Immature natural killer cell (primary cell): ENCODE measurements around the gene REXO4. TPM values are rescaled to one million over a fixed set of nuclear protein-coding genes. Genes with fewer than 3 reads are reported as not detected.

Experiments
- DNase-seq, 3 donors: peaks; one replicate each; pipeline ENCODE4 v3.0.0; 2022; ENCODE audit warnings: mixed read lengths in 1 of 3
- H3K27ac Mint-ChIP-seq, 6 donors: one replicate each; pipeline ENCODE4 v1.8.0; 2020; ENCODE audit warnings: mixed read lengths in 6 of 6, mild to moderate bottlenecking in 5 of 6, inconsistent platforms in 4 of 6, moderate library complexity in 3 of 6
- H3K27me3 Mint-ChIP-seq, 3 donors: one replicate each; pipeline ENCODE4 v1.8.0; 2020 to 2021; ENCODE audit warnings: low read depth in 3 of 3, mild to moderate bottlenecking in 3 of 3, mixed read lengths in 3 of 3, moderate library complexity in 3 of 3, inconsistent platforms in 1 of 3
- H3K36me3 Mint-ChIP-seq, 3 donors: one replicate each; pipeline ENCODE4 v1.8.0; 2020; ENCODE audit warnings: mixed read lengths in 3 of 3, inconsistent platforms in 2 of 3, mild to moderate bottlenecking in 2 of 3
- H3K4me1 Mint-ChIP-seq, 2 donors: one replicate each; pipeline ENCODE4 v1.8.0; 2020; ENCODE audit warnings: inconsistent platforms in 2 of 2, mild to moderate bottlenecking in 2 of 2, mixed read lengths in 2 of 2, moderate library complexity in 1 of 2
- H3K4me3 Mint-ChIP-seq, 5 donors: one replicate each; pipeline ENCODE4 v1.8.0; 2020; ENCODE audit warnings: mild to moderate bottlenecking in 5 of 5, mixed read lengths in 5 of 5, inconsistent platforms in 3 of 5, moderate library complexity in 3 of 5
- H3K9me3 Mint-ChIP-seq, 6 donors: one replicate each; pipeline ENCODE4 v1.8.0; 2020; ENCODE audit warnings: mild to moderate bottlenecking in 6 of 6, mixed read lengths in 6 of 6, inconsistent platforms in 4 of 6, moderate library complexity in 3 of 6
- polyA plus RNA-seq, 3 donors: library from polyadenylated mRNA; unstranded; fragments of 300-500 nt; fragmentation: Illumina TruSeq; gene quantifications; one replicate each; pipeline ENCODE4 v1.2.3, GENCODE V29; 2021

Gene REXO4
- polyA plus RNA-seq, 3 donors from 2014 or later: 6.9 to 27.4 (median 11.5) TPM

GRCh38 chr9:133370685-133371084 lies 47.1 kb downstream of the REXO4 start:
- Mint-ChIP-seq H3K4me1 (peaks cover 79 to 82% of the 10 kb centered on the region in 2 donors), H3K9me3 (no peaks in the 10 kb centered on the region), H3K27ac (peak overlapping the region; percentile 89 to 98 (median 95)), H3K36me3 (peaks cover 4 to 8% (median 6%) of the 10 kb centered on the region in 3 donors), H3K4me3 (peak overlapping the region; percentile 72 to 82 (median 72)), H3K27me3 (peaks cover 0 to 16% (median 10%) of the 10 kb centered on the region in 3 donors)
- peak; percentile 42 to 50 (median 49) for DNase-seq

- peaks cover 76 to 80% of the 10 kb centered on the region in 2 donors for H3K4me1 Mint-ChIP-seq
- peaks cover 0 to 13% (median 8%) of the 10 kb centered on the region in 3 donors for H3K27me3 Mint-ChIP-seq
- peak overlapping the region; percentile 89 to 98 (median 95) for H3K27ac Mint-ChIP-seq
- no peak for DNase-seq
- peaks cover 4 to 9% (median 8%) of the 10 kb centered on the region in 3 donors for H3K36me3 Mint-ChIP-seq
- H3K9me3 Mint-ChIP-seq: no peaks in the 10 kb centered on the region
- peak overlapping the region; percentile 72 to 82 (median 72) for H3K4me3 Mint-ChIP-seq
Measured at GRCh38 chr9:133369933-133370332, 47.9 kb downstream of the REXO4 start.

DNA sequence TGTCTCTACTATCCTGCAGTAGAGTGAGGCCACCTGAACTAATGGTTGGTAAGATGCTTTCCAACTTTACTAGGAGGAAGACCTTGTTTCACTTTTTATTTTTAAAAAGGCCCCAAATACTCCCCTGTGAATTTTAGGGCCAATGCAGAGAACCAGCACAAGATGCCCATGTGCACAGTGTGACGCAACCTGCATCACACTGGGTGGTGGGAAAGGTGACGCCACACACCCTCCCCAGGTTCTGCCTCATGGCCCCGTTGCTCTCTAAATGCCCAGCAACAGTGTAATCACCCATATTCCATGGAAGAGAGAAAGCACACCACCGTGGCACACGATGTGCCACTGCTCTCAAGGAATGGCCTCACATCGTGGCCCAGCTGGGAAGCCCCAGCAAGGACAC lies 48.4 kb downstream of the REXO4 start:
- Mint-ChIP-seq H3K36me3 (peaks cover 4 to 9% (median 8%) of the 10 kb centered on the region in 3 donors), H3K4me1 (peaks cover 71 to 75% of the 10 kb centered on the region in 2 donors), H3K4me3 (peak overlapping the region in 4 of 5 donors; percentile 40 to 82 (median 57)), H3K27me3 (peaks cover 0 to 8% (median 3%) of the 10 kb centered on the region in 3 donors), H3K27ac (peak overlapping the region; percentile 89 to 98 (median 95)), H3K9me3 (no peaks in the 10 kb centered on the region)
- no peak for DNase-seq

DNA sequence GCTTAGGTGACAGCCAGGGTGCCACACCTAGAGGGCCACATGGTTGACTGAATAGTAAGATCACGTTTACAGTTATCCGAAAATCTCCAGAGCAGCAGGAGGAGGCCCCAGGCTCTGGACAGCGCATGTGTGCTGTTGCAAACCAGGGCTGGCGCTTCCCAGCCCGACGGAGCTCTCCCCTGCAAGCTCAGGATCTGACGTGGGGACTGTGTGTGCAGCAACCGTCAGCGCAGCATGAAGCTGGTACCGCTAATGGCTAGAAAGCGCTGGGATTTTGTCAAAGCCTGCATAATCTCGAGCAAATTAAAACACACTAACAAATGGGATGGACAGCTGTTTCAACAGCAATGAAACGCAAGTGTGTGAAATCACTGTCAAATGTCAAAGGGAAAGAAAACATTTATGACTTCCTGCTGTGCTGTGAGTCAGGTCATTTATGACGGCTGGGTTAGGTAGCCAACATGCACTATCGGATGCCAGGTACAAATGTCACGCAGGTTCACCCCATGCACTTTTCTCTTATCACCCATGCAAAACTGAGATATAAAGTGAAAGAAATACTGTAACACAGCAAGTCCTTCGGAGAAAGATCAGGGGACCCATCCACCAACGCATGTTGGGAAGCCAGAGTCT lies 49.4 kb downstream of the REXO4 start:
- H3K4me1 Mint-ChIP-seq: peaks cover 69 to 72% of the 10 kb centered on the region in 2 donors
- peak overlapping the region; percentile 77 to 98 (median 93) for H3K27ac Mint-ChIP-seq
- peaks cover 8 to 13% (median 12%) of the 10 kb centered on the region in 3 donors for H3K36me3 Mint-ChIP-seq
- H3K27me3 Mint-ChIP-seq: peaks cover 0 to 10% (median 4%) of the 10 kb centered on the region in 3 donors
- DNase-seq: no peak
- H3K9me3 Mint-ChIP-seq: no peaks in the 10 kb centered on the region
- H3K4me3 Mint-ChIP-seq: peak overlapping the region in 3 of 5 donors; percentile 13 to 82 (median 43)

GRCh38 chr9:133367778-133368177 lies 50.0 kb downstream of the REXO4 start:
- H3K27ac Mint-ChIP-seq: peak overlapping the region in 1 of 6 donors; percentile 18
- H3K4me3 Mint-ChIP-seq: no peak overlapping the region
- H3K9me3 Mint-ChIP-seq: no peaks in the 10 kb centered on the region
- no peak for DNase-seq
- peaks cover 10 to 19% (median 15%) of the 10 kb centered on the region in 3 donors for H3K36me3 Mint-ChIP-seq
- H3K27me3 Mint-ChIP-seq: peaks cover under 1 to 10% (median 5%) of the 10 kb centered on the region in 3 donors
- peaks cover 64 to 69% of the 10 kb centered on the region in 2 donors for H3K4me1 Mint-ChIP-seq

DNA sequence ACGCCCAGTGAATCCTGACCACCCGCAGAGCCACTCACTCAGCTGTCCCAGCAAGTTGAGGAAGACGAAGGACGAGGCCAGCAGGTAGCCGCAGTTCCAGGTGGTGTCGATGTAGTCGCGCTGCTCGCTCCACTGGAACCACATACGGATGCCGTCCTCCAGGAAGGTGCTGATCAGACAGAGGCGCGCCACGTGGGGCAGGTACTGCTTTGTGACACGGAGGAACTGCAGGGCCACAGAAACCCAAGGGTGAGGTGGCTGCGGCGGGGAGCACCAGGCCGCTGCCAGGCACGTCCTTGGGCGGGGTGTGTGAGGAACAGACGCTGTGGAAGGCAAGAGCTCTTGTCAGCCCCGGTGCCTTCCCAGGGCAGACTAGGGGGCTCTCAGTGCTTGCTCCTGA lies 50.6 kb downstream of the REXO4 start:
- H3K27me3 Mint-ChIP-seq: peaks cover 2 to 10% (median 5%) of the 10 kb centered on the region in 3 donors
- peaks cover 59 to 63% of the 10 kb centered on the region in 2 donors for H3K4me1 Mint-ChIP-seq
- DNase-seq: no peak
- no peak overlapping the region for H3K4me3 Mint-ChIP-seq
- peaks cover 10 to 21% (median 18%) of the 10 kb centered on the region in 3 donors for H3K36me3 Mint-ChIP-seq
- H3K9me3 Mint-ChIP-seq: no peaks in the 10 kb centered on the region
- H3K27ac Mint-ChIP-seq: no peak overlapping the region

DNA sequence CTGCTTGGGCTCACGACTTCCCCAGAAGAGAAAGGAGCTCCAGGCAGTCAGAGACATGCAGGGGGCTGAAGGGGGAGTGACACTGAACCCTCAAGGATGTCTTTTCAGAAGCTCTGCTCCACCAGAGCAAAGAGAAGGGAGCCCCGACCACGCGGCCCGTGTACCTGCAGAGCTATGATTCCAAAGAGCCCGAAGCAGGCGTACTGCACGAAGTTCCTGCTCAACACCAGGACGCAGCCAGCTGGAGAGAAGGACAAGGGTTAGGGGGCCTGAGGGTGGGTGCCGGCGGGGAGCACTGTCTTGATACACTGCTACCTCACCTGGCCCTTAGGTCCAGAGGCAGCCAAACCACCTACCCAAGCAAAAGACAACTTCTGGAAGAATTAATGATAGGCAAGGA lies 51.4 kb downstream of the REXO4 start:
- peaks cover 13 to 29% (median 22%) of the 10 kb centered on the region in 3 donors for H3K36me3 Mint-ChIP-seq
- no peaks in the 10 kb centered on the region for H3K9me3 Mint-ChIP-seq
- H3K27ac Mint-ChIP-seq: no peak overlapping the region

DNA sequence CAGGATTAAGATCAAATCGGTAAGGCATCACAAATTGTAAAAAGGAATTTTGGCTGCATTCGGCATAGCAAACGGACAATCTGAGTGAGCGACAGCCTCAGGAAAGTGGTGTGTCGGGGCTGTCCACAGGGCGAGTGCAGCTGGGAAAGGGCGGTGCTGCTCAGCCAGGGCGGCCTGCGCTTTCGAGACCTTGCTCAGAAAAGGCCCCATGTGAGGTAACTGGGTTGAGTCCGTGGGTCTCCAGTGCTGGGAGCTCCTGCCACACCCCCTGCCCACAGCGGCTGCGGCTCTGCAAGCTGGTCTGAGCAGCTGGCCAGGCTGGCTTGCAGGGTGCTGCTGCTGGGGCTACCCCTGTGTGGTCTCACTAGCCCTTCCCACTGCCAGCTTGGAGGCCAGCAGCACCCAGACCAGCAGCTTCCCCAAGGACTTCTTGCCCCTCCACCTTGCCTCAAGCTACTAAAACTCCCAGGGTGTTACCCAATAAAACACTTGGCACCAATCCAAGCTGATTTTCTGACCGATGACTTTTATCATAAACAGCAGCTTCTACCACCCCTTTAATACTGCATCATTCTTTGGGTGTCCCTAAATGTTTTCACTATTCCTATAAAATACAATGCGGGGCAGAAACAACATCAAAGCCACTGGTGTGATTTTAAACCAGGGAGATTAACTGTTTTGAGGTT lies 55.3 kb downstream of the REXO4 start:
- no peaks in the 10 kb centered on the region for H3K9me3 Mint-ChIP-seq
- peak overlapping the region in 2 of 6 donors; percentile 34 to 66 for H3K27ac Mint-ChIP-seq
- H3K36me3 Mint-ChIP-seq: peaks cover 9 to 35% (median 18%) of the 10 kb centered on the region in 3 donors
- peaks cover 4 to 16% (median 6%) of the 10 kb centered on the region in 3 donors for H3K27me3 Mint-ChIP-seq
- no peak overlapping the region for H3K4me3 Mint-ChIP-seq
- DNase-seq: no peak
- H3K4me1 Mint-ChIP-seq: peaks cover 32 to 35% of the 10 kb centered on the region in 2 donors

More for the DNA sequence above, 51.4 kb downstream of the REXO4 start:
- H3K4me3 Mint-ChIP-seq: no peak overlapping the region
- peaks cover 2 to 16% (median 5%) of the 10 kb centered on the region in 3 donors for H3K27me3 Mint-ChIP-seq
- H3K4me1 Mint-ChIP-seq: peaks cover 51 to 56% of the 10 kb centered on the region in 2 donors
- DNase-seq: no peak

- H3K4me3 Mint-ChIP-seq: no peak overlapping the region
- no peaks in the 10 kb centered on the region for H3K9me3 Mint-ChIP-seq
- DNase-seq: no peak
- peaks cover 4 to 16% (median 7%) of the 10 kb centered on the region in 3 donors for H3K27me3 Mint-ChIP-seq
- H3K4me1 Mint-ChIP-seq: peaks cover 35 to 41% of the 10 kb centered on the region in 2 donors
- peaks cover 9 to 35% (median 18%) of the 10 kb centered on the region in 3 donors for H3K36me3 Mint-ChIP-seq
- H3K27ac Mint-ChIP-seq: peak overlapping the region in 4 of 6 donors; percentile 12 to 66 (median 24)
Measured at GRCh38 chr9:133361507-133362092, 56.2 kb downstream of the REXO4 start.

- Mint-ChIP-seq H3K4me3 (peak overlapping the region in 1 of 5 donors; percentile 62), H3K4me1 (peaks cover 33 to 36% of the 10 kb centered on the region in 2 donors)
Measured at GRCh38 chr9:133360400-133361393, 57.1 kb downstream of the REXO4 start.

GRCh38 chr9:133359399-133360175 lies 58.2 kb downstream of the REXO4 start:
- peaks cover 9 to 25% (median 14%) of the 10 kb centered on the region in 3 donors for H3K36me3 Mint-ChIP-seq
- no peak for DNase-seq

More at GRCh38 chr9:133360400-133361393, 57.1 kb downstream of the REXO4 start:
- Mint-ChIP-seq H3K36me3 (peaks cover 9 to 29% (median 15%) of the 10 kb centered on the region in 3 donors), H3K27ac (peak overlapping the region in 4 of 6 donors; percentile 15 to 69 (median 65)), H3K27me3 (peaks cover 4 to 18% (median 9%) of the 10 kb centered on the region in 3 donors), H3K9me3 (no peaks in the 10 kb centered on the region)
- no peak for DNase-seq

GRCh38 chr9:133357656-133358055 lies 60.2 kb downstream of the REXO4 start:
- DNase-seq: no peak
- peak overlapping the region; percentile 67 to 86 (median 78) for H3K4me3 Mint-ChIP-seq
- H3K27me3 Mint-ChIP-seq: peaks cover 2 to 17% (median 6%) of the 10 kb centered on the region in 3 donors
- peaks cover 5 to 18% (median 7%) of the 10 kb centered on the region in 3 donors for H3K36me3 Mint-ChIP-seq
- no peaks in the 10 kb centered on the region for H3K9me3 Mint-ChIP-seq
- peaks cover 32 to 33% of the 10 kb centered on the region in 2 donors for H3K4me1 Mint-ChIP-seq
- H3K27ac Mint-ChIP-seq: peak overlapping the region in 5 of 6 donors; percentile 13 to 72 (median 30)

More at GRCh38 chr9:133359399-133360175, 58.2 kb downstream of the REXO4 start:
- Mint-ChIP-seq H3K9me3 (no peaks in the 10 kb centered on the region), H3K4me3 (peak overlapping the region in 1 of 5 donors; percentile 84), H3K27ac (peak overlapping the region in 2 of 6 donors; percentile 43 to 72), H3K27me3 (peaks cover 4 to 18% (median 9%) of the 10 kb centered on the region in 3 donors), H3K4me1 (peaks cover 37 to 43% of the 10 kb centered on the region in 2 donors)
